Astrocyte of the spinal cord (primary cell): ENCODE results near the gene RXYLT1.

Experiments
- DNase-seq: peaks from one replicate; pipeline ENCODE4 v3.0.0; 2011; ENCODE audit warnings: low read depth, low spot score
- H3K4me3 ChIP-seq: 2 replicates; pipeline ENCODE4 v1.5.1; 2011; ENCODE audit warnings: low read depth, mild to moderate bottlenecking, low read length, moderate library complexity
- in situ Hi-C: cut with HindIII; loops from 2 replicates; pipeline ENCODE4 v1.10.0; 2017; ENCODE audit warnings: low sequenced_read_pairs
- TF ChIP-seq, protein P1 (sequence below): IDR thresholded peaks from 2 replicates; pipeline ENCODE4 v1.5.1; 2012; ENCODE audit warnings: low read depth, mild to moderate bottlenecking, low read length, inconsistent platforms

The RXYLT1 gene

DNA sequence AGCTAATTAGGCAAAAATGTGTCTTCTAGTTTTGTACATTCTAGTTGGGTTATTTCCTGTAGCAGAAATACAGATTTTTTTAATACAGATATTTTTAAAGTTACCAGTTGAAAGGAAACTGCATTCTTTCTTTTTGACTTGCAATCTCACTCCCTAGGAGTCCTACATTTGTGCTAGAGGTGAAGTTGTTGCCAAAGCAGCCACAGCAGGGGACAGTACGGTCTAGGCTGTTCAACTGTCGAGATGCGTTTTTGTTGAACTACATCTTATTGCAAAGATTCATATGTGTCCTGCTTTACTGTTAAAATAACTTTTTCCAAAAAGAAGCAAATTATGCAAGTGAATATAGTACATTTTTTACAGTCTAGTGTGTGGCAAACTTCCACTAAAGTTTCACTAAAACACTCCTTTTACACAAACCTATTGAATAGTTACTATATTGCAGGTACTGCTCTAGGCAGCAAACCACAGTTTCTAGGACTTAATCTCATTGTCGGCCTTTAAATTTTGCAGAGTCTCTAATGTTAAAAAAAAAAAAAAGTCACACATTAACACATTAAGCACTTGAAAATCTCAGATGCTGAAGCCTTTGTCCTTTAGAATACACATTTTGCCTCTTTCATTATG, 34.5 kb downstream of the RXYLT1 start:
- in situ Hi-C loops, result no loop called here
- TF ChIP-seq, protein P1, sequence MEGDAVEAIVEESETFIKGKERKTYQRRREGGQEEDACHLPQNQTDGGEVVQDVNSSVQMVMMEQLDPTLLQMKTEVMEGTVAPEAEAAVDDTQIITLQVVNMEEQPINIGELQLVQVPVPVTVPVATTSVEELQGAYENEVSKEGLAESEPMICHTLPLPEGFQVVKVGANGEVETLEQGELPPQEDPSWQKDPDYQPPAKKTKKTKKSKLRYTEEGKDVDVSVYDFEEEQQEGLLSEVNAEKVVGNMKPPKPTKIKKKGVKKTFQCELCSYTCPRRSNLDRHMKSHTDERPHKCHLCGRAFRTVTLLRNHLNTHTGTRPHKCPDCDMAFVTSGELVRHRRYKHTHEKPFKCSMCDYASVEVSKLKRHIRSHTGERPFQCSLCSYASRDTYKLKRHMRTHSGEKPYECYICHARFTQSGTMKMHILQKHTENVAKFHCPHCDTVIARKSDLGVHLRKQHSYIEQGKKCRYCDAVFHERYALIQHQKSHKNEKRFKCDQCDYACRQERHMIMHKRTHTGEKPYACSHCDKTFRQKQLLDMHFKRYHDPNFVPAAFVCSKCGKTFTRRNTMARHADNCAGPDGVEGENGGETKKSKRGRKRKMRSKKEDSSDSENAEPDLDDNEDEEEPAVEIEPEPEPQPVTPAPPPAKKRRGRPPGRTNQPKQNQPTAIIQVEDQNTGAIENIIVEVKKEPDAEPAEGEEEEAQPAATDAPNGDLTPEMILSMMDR, result no peak
- H3K4me3 ChIP-seq, result no peak overlapping the region
- DNase-seq, result peak; percentile 52

- in situ Hi-C loops, result no loop called here
- TF ChIP-seq, protein P1, result no peak
- no peak overlapping the region for H3K4me3 ChIP-seq
- DNase-seq, result no peak
Observed at GRCh38 chr12:63815482-63815852, 35.8 kb downstream of the RXYLT1 start.

GRCh38 chr12:63816031-63816430, 36.3 kb downstream of the RXYLT1 start:
- in situ Hi-C loops, result no loop called here
- H3K4me3 ChIP-seq, result no peak overlapping the region
- DNase-seq, result no peak
- TF ChIP-seq, protein P1, result no peak

DNA sequence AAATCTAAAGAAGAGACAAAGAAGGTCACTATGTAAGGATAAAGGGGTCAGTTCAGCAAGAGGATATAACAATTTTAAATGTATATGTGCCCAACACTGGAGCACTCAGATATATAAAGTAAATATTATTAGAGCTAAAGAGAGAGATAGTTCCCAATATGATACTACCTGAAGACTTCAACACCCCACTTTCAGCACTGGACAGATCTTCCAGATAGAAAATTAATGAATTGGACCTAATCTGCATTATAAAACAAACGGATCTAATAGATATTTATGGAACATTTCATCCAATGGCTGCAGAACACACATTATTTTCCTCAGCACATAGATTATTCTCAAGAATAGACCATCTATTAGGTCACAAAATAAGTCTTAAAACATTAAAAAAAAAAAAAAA, 40.7 kb downstream of the RXYLT1 start:
- in situ Hi-C loops, result no loop called here

GRCh38 chr12:63821781-63822251, 42.1 kb downstream of the RXYLT1 start:
- in situ Hi-C loops, result no loop called here
- DNase-seq, result peak; percentile 16
- H3K4me3 ChIP-seq, result peak overlapping the region; percentile 40
- TF ChIP-seq, protein P1, result no peak

More for the DNA sequence above, 40.7 kb downstream of the RXYLT1 start:
- DNase-seq, result no peak
- no peak overlapping the region for H3K4me3 ChIP-seq
- TF ChIP-seq, protein P1, result no peak

- in situ Hi-C loops, result no loop called here
- DNase-seq, result peak; percentile 30
- TF ChIP-seq, protein P1, result no peak
- H3K4me3 ChIP-seq, result peak overlapping the region; percentile 40
Observed at GRCh38 chr12:63822352-63822751, 42.6 kb downstream of the RXYLT1 start.
